ENCODE data around the gene ACAT2.

- TF ChIP-seq EP300 (IDR thresholded peaks at IDR 0.05) (no peak), CTCF (IDR thresholded peaks at IDR 0.05) (no peak)
Measured at GRCh38 chr6:159719287-159719686, 42.6 kb upstream of the ACAT2 start.
